Activated CD4-positive, alpha-beta memory T cell treated with anti-CD3 and anti-CD28 coated beads for 36 hours (primary cell): ENCODE measurements around the gene RAB26. TPM values are rescaled to one million over a fixed set of nuclear protein-coding genes. Genes with fewer than 3 reads are reported as not detected.
"Not testable (repeated sequence)": the region's sequence is repeated elsewhere in the genome, so short reads cannot be mapped to it uniquely, and the experiment has no call there.

Experiments used
- CTCF ChIA-PET: fragments of 350-600 bp; sonication (Branson Sonifier 250); formaldehyde crosslinking; loops from one replicate; lab custom pipeline; 2021; ENCODE audit warnings: antibody characterized with exemption, inconsistent platforms; lab: Charles Lee
- POLR2A ChIA-PET: fragments of 350-600 bp; sonication (Branson Sonifier 250); formaldehyde crosslinking; loops from one replicate; lab custom pipeline; 2021; ENCODE audit warnings: antibody characterized with exemption; lab: Charles Lee
- DNase-seq: peaks from one replicate; pipeline ENCODE4 v3.0.0-alpha.2; 2020
- H3K27ac Mint-ChIP-seq: one replicate; pipeline ENCODE4 v1.8.0; 2021; ENCODE audit warnings: mixed read lengths
- H3K27me3 Mint-ChIP-seq: one replicate; pipeline ENCODE4 v1.8.0; 2021; ENCODE audit warnings: mixed read lengths
- H3K36me3 Mint-ChIP-seq: one replicate; pipeline ENCODE4 v1.8.0; 2021; ENCODE audit warnings: mixed read lengths
- H3K4me1 Mint-ChIP-seq: one replicate; pipeline ENCODE4 v1.8.0; 2021; ENCODE audit warnings: low read depth, mixed read lengths
- H3K4me3 Mint-ChIP-seq: one replicate; pipeline ENCODE4 v1.8.0; 2021; ENCODE audit warnings: mild to moderate bottlenecking, mixed read lengths
- H3K9me3 Mint-ChIP-seq: one replicate; pipeline ENCODE4 v1.8.0; 2021; ENCODE audit warnings: mixed read lengths
- intact Hi-C: fragments of 100-400 bp; cut with micrococcal nuclease; formaldehyde crosslinking; loops from one replicate; pipeline ENCODE4 v1.15.1; 2023
- total RNA-seq, 2 experiments: library from RNA; stranded (reverse); gene quantifications; one replicate each; pipeline ENCODE4 v1.2.3, GENCODE V29; 2021

Gene RAB26
- total RNA-seq = under 1 TPM in 1 of 2 experiments, not detected in 1; 0.33 TPM

- intact Hi-C loops = no loop called here
- peak within 1 kb of the TSS; percentile 8 for H3K4me3 Mint-ChIP-seq
- CTCF ChIA-PET = interaction anchor here (0.7 to 1.0 kb wide), 4 partner anchors 8 to 144 kb away, joined by 3 to 5 read pairs (median 4); partner anchors contain the start of genes NTHL1 and TSC2
Observed at GRCh38 chr16:2147981-2148671, at the start of gene RAB26. TSS of gene RAB26 (plus strand) at chr16:2148625. CDS start at chr16:2148784, 159 bp downstream.

GRCh38 chr16:2101581-2101980 lies 46.8 kb upstream of the RAB26 start:
- H3K27ac Mint-ChIP-seq, POLR2A ChIA-PET, H3K27me3 Mint-ChIP-seq, DNase-seq, H3K9me3 Mint-ChIP-seq, CTCF ChIA-PET, H3K4me1 Mint-ChIP-seq, intact Hi-C loops, H3K4me3 Mint-ChIP-seq, H3K36me3 Mint-ChIP-seq: not testable (repeated sequence)

More at GRCh38 chr16:2147981-2148671, at the start of gene RAB26:
- Mint-ChIP-seq H3K9me3 (no peaks in the 10 kb centered on the region), H3K36me3 (peaks cover 18% of the 10 kb centered on the region), H3K27ac (no peak within 1 kb of the TSS), H3K4me1 (peaks cover 24% of the 10 kb centered on the region), H3K27me3 (no peaks in the 10 kb centered on the region)
- peak; percentile 51 for DNase-seq
- POLR2A ChIA-PET = interaction anchor here (1.2 kb wide), 1 partner anchor 183 kb away, joined by 5 read pairs; the partner anchor contains the start of gene RPS2

- no peak for DNase-seq
- ChIA-PET CTCF (no interaction called here), POLR2A (no interaction called here)
- intact Hi-C loops = no loop called here
- Mint-ChIP-seq H3K4me1 (no peaks in the 10 kb centered on the region), H3K27me3 (no peaks in the 10 kb centered on the region), H3K27ac (no peak overlapping the region), H3K4me3 (no peak overlapping the region), H3K9me3 (no peaks in the 10 kb centered on the region), H3K36me3 (peaks cover 2% of the 10 kb centered on the region)
Observed at GRCh38 chr16:2102471-2102870, 46.0 kb upstream of the RAB26 start.

GRCh38 chr16:2104464-2104863 lies 44.0 kb upstream of the RAB26 start:
- DNase-seq, H3K27ac Mint-ChIP-seq, H3K4me1 Mint-ChIP-seq, H3K36me3 Mint-ChIP-seq, H3K9me3 Mint-ChIP-seq, CTCF ChIA-PET, POLR2A ChIA-PET, H3K4me3 Mint-ChIP-seq, intact Hi-C loops, H3K27me3 Mint-ChIP-seq: not testable (repeated sequence)

GRCh38 chr16:2105291-2105690 lies 43.1 kb upstream of the RAB26 start:
- H3K27ac Mint-ChIP-seq, DNase-seq, CTCF ChIA-PET, H3K36me3 Mint-ChIP-seq, intact Hi-C loops, H3K27me3 Mint-ChIP-seq, H3K4me3 Mint-ChIP-seq, H3K9me3 Mint-ChIP-seq, POLR2A ChIA-PET, H3K4me1 Mint-ChIP-seq: not testable (repeated sequence)

GRCh38 chr16:2105769-2106168 lies 42.7 kb upstream of the RAB26 start:
- intact Hi-C loops, DNase-seq, H3K9me3 Mint-ChIP-seq, H3K4me3 Mint-ChIP-seq, H3K27ac Mint-ChIP-seq, POLR2A ChIA-PET, CTCF ChIA-PET, H3K27me3 Mint-ChIP-seq, H3K36me3 Mint-ChIP-seq, H3K4me1 Mint-ChIP-seq: not testable (repeated sequence)

GRCh38 chr16:2106211-2106610 lies 42.2 kb upstream of the RAB26 start:
- CTCF ChIA-PET, H3K4me1 Mint-ChIP-seq, H3K4me3 Mint-ChIP-seq, DNase-seq, H3K9me3 Mint-ChIP-seq, H3K27me3 Mint-ChIP-seq, H3K36me3 Mint-ChIP-seq, intact Hi-C loops, H3K27ac Mint-ChIP-seq, POLR2A ChIA-PET: not testable (repeated sequence)

- H3K27me3 Mint-ChIP-seq, intact Hi-C loops, CTCF ChIA-PET, H3K36me3 Mint-ChIP-seq, DNase-seq, H3K9me3 Mint-ChIP-seq, H3K4me3 Mint-ChIP-seq, H3K27ac Mint-ChIP-seq, POLR2A ChIA-PET, H3K4me1 Mint-ChIP-seq: not testable (repeated sequence)
Observed at GRCh38 chr16:2107121-2107790, 41.2 kb upstream of the RAB26 start.

GRCh38 chr16:2107791-2108125 lies 40.7 kb upstream of the RAB26 start:
- DNase-seq, CTCF ChIA-PET, intact Hi-C loops, H3K9me3 Mint-ChIP-seq, H3K4me1 Mint-ChIP-seq, H3K4me3 Mint-ChIP-seq, POLR2A ChIA-PET, H3K27me3 Mint-ChIP-seq, H3K27ac Mint-ChIP-seq, H3K36me3 Mint-ChIP-seq: not testable (repeated sequence)

GRCh38 chr16:2108446-2109270 lies 39.8 kb upstream of the RAB26 start:
- POLR2A ChIA-PET, DNase-seq, H3K4me3 Mint-ChIP-seq, H3K27ac Mint-ChIP-seq, H3K4me1 Mint-ChIP-seq, CTCF ChIA-PET, H3K27me3 Mint-ChIP-seq, intact Hi-C loops, H3K9me3 Mint-ChIP-seq, H3K36me3 Mint-ChIP-seq: not testable (repeated sequence)

- H3K27ac Mint-ChIP-seq, H3K4me3 Mint-ChIP-seq, DNase-seq, H3K4me1 Mint-ChIP-seq, POLR2A ChIA-PET, H3K36me3 Mint-ChIP-seq, CTCF ChIA-PET, H3K27me3 Mint-ChIP-seq, intact Hi-C loops, H3K9me3 Mint-ChIP-seq: not testable (repeated sequence)
Observed at GRCh38 chr16:2109271-2109580, 39.2 kb upstream of the RAB26 start.

GRCh38 chr16:2109872-2110271 lies 38.6 kb upstream of the RAB26 start:
- H3K27ac Mint-ChIP-seq, H3K4me3 Mint-ChIP-seq, H3K27me3 Mint-ChIP-seq, H3K4me1 Mint-ChIP-seq, H3K9me3 Mint-ChIP-seq, H3K36me3 Mint-ChIP-seq, DNase-seq, CTCF ChIA-PET, intact Hi-C loops, POLR2A ChIA-PET: not testable (repeated sequence)
